ENCODE results near the gene C4orf50. TPM values are rescaled to one million over a fixed set of nuclear protein-coding genes. Genes with fewer than 3 reads are reported as not detected.
"Not testable (repeated sequence)": the region's sequence is repeated elsewhere in the genome, so short reads cannot be mapped to it uniquely, and the experiment has no call there.

C4orf50 gene
- total RNA-seq, 4 donors from 2014 or later: 0.04 to 0.19 (median 0.04) TPM; not detected in 1

GRCh38 chr4:5952975-5953951 is 65.0 kb downstream of the C4orf50 start:
- DNase-seq: no peak
- WGBS, 2 donors: 56 to 66% methylated on average over 3 to 4 of the region's 13 CpGs
- Histone ChIP-seq H3K4me3 (no peak overlapping the region), H3K27ac (no peak overlapping the region), H3K36me3 (no peaks in the 10 kb centered on the region), H3K9me3 (no peaks in the 10 kb centered on the region), H3K4me1 (peaks cover 0 to 19% (median 11%) of the 10 kb centered on the region in 3 donors), H3K27me3 (peaks cover 0 to 68% (median 0%) of the 10 kb centered on the region in 4 donors)
- TF ChIP-seq POLR2A (IDR thresholded peaks at IDR 0.05) (no peak), CTCF (IDR thresholded peaks at IDR 0.05) (no peak)
- intact Hi-C loops (cut with DNase I): no loop called here

GRCh38 chr4:5952286-5952974 is 65.8 kb downstream of the C4orf50 start:
- DNase-seq: no peak
- Histone ChIP-seq H3K9me3 (peaks cover 0 to 1% (median 1%) of the 10 kb centered on the region in 3 donors), H3K36me3 (no peaks in the 10 kb centered on the region), H3K4me1 (peaks cover 0 to 18% (median 11%) of the 10 kb centered on the region in 3 donors), H3K27ac (no peak overlapping the region), H3K27me3 (peaks cover 0 to 69% (median 0%) of the 10 kb centered on the region in 4 donors), H3K4me3 (no peak overlapping the region)
- intact Hi-C loops (cut with DNase I): no loop called here
- TF ChIP-seq CTCF (IDR thresholded peaks at IDR 0.05) (no peak), POLR2A (IDR thresholded peaks at IDR 0.05) (no peak)
- whole genome bisulfite sequencing, 2 donors: 67 to 73% methylated on average over 17 of the region's 22 CpGs

GRCh38 chr4:5946653-5947052 is 71.6 kb downstream of the C4orf50 start:
- intact Hi-C loops (cut with DNase I); H3K36me3 ChIP-seq; H3K27ac ChIP-seq; H3K4me3 ChIP-seq; DNase-seq; H3K4me1 ChIP-seq: not testable (repeated sequence)
- WGBS, 2 donors: 65 to 68% methylated on average over 6 of the region's 6 CpGs
- Histone ChIP-seq H3K9me3 (peaks cover 0 to 17% (median 9%) of the 10 kb centered on the region in 3 donors), H3K27me3 (peaks cover 0 to 65% (median 0%) of the 10 kb centered on the region in 4 donors)

GRCh38 chr4:5945936-5946335 is 72.3 kb downstream of the C4orf50 start:
- no peak for DNase-seq
- Histone ChIP-seq H3K4me3 (no peak overlapping the region), H3K27me3 (peaks cover 0 to 64% (median 0%) of the 10 kb centered on the region in 4 donors), H3K9me3 (peaks cover 0 to 17% (median 9%) of the 10 kb centered on the region in 3 donors), H3K36me3 (no peaks in the 10 kb centered on the region), H3K4me1 (no peaks in the 10 kb centered on the region), H3K27ac (no peak overlapping the region)
- intact Hi-C loops (cut with DNase I): no loop called here
- TF ChIP-seq CTCF (IDR thresholded peaks at IDR 0.05): no peak
- TF ChIP-seq POLR2A (IDR thresholded peaks at IDR 0.05): no peak
- 86% methylated on average over 6 of the region's 6 CpGs; no CpG with 5 or more reads in 1 of the 2 donors for WGBS, 2 donors

GRCh38 chr4:5945171-5945570 is 73.1 kb downstream of the C4orf50 start:
- H3K36me3 ChIP-seq: no peaks in the 10 kb centered on the region
- WGBS, 2 donors: 94 to 95% methylated on average over 4 to 9 of the region's 11 CpGs
- no peaks in the 10 kb centered on the region for H3K4me1 ChIP-seq
- H3K4me3 ChIP-seq: no peak overlapping the region
- peaks cover 0 to 17% (median 9%) of the 10 kb centered on the region in 3 donors for H3K9me3 ChIP-seq
- peaks cover 0 to 59% (median 0%) of the 10 kb centered on the region in 4 donors for H3K27me3 ChIP-seq
- DNase-seq: no peak
- TF ChIP-seq CTCF (IDR thresholded peaks at IDR 0.05) (no peak), POLR2A (IDR thresholded peaks at IDR 0.05) (no peak)
- no peak overlapping the region for H3K27ac ChIP-seq
- intact Hi-C loops (cut with DNase I): no loop called here
